ENCODE results near the gene ANKRD52. TPM values are rescaled to one million over a fixed set of nuclear protein-coding genes. Genes with fewer than 3 reads are reported as not detected.
"Not testable (repeated sequence)": the region's sequence is repeated elsewhere in the genome, so short reads cannot be mapped to it uniquely, and the experiment has no call there.

The ANKRD52 gene
- total and polyA plus RNA-seq, 4 donors, result 20.9 to 54.7 (median 32.9) TPM

DNA sequence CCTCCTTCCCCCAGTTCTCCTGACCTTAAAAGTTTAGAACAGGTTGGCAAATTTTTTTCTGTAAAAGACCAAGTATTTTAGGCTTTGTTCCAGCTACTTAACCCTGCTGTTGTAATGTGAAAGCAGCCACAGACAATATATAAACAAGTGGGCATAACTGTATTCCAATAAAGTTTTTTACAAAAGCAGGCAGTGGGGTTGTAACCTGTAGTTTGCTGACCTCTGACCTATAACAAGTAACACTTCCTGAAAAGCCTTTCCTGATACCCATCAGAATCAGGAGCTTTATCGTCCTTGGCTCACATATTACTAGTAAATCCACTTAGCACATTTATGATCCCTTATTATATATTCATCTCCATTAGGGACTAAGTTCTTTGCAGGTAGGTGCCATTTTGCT is 55.8 kb downstream of the ANKRD52 start:
- Histone ChIP-seq H3K4me3 (ENCODE audit: low read depth, low read length) (no peak overlapping the region), H3K4me1 (ENCODE audit: control insufficient read depth, insufficient read depth, low read length) (no peaks in the 10 kb centered on the region), H3K9me3 (ENCODE audit: control insufficient read depth, insufficient read depth, low read length) (no peaks in the 10 kb centered on the region), H3K27ac (ENCODE audit: low read depth, low read length) (no peak overlapping the region), H3K27me3 (ENCODE audit: control insufficient read depth, insufficient read depth, low read length) (no peaks in the 10 kb centered on the region), H3K36me3 (ENCODE audit: control insufficient read depth, insufficient read depth, low read length) (peaks cover 26% of the 10 kb centered on the region)
- no peak for DNase-seq (ENCODE audit: low read depth in 4 of 6, low spot score in 6 of 6)
- WGBS (ENCODE audit: insufficient coverage), result 67% methylated on average over 1 of the region's 1 CpG

DNA sequence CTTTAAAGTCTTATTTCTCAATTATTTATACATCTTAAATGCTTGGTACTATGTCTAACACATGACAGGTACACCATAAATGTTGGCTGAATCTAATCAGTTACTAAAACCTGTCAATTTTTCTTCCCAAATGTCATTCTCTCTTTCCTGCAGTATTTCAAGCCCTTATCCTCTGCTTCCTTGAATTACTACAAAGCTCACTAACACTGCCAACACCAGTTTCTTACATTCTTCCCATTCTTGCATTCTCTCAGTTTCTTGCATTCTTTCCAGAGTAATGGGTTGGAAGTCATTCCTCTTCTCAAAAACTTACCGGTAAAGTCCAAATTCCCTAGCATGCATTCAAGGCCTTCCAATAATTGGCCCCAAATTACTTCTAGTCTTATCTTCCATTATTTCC is 59.3 kb downstream of the ANKRD52 start:
- Histone ChIP-seq H3K27ac (ENCODE audit: low read depth, low read length) (no peak overlapping the region), H3K27me3 (ENCODE audit: control insufficient read depth, insufficient read depth, low read length) (no peaks in the 10 kb centered on the region), H3K4me3 (ENCODE audit: low read depth, low read length) (no peak overlapping the region), H3K9me3 (ENCODE audit: control insufficient read depth, insufficient read depth, low read length) (no peaks in the 10 kb centered on the region), H3K36me3 (ENCODE audit: control insufficient read depth, insufficient read depth, low read length) (no peaks in the 10 kb centered on the region), H3K4me1 (ENCODE audit: control insufficient read depth, insufficient read depth, low read length) (no peaks in the 10 kb centered on the region)
- 100% methylated on average over 1 of the region's 1 CpG for WGBS (ENCODE audit: insufficient coverage)
- DNase-seq (ENCODE audit: low read depth in 4 of 6, low spot score in 6 of 6), result no peak

DNA sequence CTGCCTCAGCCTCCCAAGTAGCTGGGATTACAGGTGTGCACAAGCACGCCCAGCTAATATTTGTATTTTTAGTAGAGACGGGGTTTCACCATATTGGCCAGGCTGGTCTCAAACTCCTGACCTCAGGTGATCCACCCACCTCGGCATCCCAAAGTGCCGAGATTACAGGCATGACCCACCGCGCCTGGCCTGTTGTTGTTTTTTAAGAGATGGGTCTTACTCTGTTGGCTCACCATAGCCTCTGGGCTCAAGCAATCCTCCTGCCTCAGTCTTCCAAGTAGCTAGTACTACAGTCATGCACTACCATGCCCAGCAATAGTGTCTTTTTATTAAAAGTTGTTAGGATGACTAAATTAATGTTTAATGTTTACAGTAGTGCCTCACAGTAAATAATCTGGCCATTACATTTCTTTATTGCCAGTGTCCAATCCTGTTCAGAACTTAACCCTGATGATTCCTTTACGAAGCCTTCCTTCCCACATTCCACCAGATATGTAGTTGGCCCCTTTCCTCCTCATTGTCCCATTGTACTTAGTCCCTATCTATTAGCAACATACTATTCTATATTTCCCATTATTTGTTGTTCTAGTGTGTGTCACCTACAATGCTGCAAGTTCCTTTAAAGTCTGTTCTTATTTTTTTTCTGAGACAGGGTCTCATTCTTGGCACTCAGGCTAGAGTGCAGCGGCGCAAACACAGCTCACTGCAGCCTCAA is 60.1 kb downstream of the ANKRD52 start:
- Histone ChIP-seq H3K4me1 (ENCODE audit: control insufficient read depth, insufficient read depth, low read length) (no peaks in the 10 kb centered on the region), H3K4me3 (ENCODE audit: low read depth, low read length) (no peak overlapping the region), H3K27ac (ENCODE audit: low read depth, low read length) (no peak overlapping the region), H3K36me3 (ENCODE audit: control insufficient read depth, insufficient read depth, low read length) (no peaks in the 10 kb centered on the region), H3K27me3 (ENCODE audit: control insufficient read depth, insufficient read depth, low read length) (no peaks in the 10 kb centered on the region), H3K9me3 (ENCODE audit: control insufficient read depth, insufficient read depth, low read length) (no peaks in the 10 kb centered on the region)
- WGBS (ENCODE audit: insufficient coverage), result 96% methylated on average over 5 of the region's 9 CpGs
- DNase-seq (ENCODE audit: low read depth in 4 of 6, low spot score in 6 of 6), result no peak

DNA sequence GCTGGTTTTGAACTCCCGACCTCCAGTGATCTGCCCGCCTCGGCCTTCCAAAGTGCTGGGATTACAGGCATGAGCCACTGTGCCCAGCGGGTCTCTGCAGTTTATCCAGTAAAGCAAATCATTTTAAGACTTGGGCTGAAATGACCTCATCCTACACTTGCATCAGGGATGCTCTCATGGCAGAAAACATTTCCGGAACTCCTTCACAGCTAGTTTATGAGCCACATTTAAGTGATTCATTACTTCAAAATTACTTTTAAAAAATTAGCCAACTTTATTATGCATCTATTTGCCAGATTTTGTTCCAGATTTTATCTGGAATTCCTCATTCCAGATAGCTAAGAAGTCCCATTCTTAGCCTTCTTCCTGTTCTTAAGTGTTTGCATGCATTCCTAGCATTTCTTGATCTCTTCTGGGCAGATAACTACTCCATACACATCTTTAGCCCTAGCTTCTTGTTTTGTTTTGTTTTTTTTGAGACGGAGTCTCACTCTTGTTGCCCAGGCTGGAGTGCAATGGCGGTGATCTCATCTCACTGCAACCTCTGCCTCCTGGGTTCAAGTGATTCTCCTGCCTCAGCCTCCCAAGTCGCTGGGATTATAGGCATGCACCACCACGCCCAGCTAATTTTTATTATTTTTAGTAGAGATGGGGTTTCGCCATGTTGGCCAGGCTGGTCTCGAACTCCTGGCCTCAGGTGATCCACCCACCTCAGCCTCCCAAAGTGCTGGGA is 61.2 kb downstream of the ANKRD52 start:
- not testable (repeated sequence) for H3K9me3 ChIP-seq (ENCODE audit: control insufficient read depth, insufficient read depth, low read length); H3K4me3 ChIP-seq (ENCODE audit: low read depth, low read length); DNase-seq (ENCODE audit: low read depth in 4 of 6, low spot score in 6 of 6); H3K36me3 ChIP-seq (ENCODE audit: control insufficient read depth, insufficient read depth, low read length); H3K27me3 ChIP-seq (ENCODE audit: control insufficient read depth, insufficient read depth, low read length); H3K27ac ChIP-seq (ENCODE audit: low read depth, low read length); H3K4me1 ChIP-seq (ENCODE audit: control insufficient read depth, insufficient read depth, low read length)
- WGBS (ENCODE audit: insufficient coverage), result 87% methylated on average over 8 of the region's 11 CpGs

DNA sequence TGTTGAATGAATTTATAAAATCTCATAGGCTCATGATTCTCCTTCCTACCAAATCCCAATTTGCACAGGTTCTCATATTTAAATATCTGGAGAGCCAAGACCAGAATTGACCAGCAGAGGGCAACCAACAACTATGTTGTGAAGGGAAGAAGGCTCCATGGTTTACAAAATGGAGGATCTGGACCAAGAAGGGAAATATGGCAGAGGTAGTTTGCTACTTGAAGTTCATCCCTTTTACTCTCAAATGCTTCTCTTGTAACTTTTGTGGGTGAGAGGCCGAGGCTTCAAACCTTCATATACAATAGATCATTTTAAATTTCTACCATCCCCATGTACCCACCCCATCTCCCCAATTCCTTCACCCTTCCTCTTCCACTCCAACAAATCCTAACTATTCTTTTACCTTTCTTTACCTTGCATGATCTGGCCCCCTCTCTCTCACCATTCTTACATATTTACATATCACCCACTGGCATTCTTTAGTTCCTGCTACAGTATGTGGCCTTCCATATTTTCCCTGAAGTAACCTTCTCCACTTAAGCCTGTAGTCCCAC is 65.1 kb downstream of the ANKRD52 start:
- H3K27me3 ChIP-seq (ENCODE audit: control insufficient read depth, insufficient read depth, low read length), result no peaks in the 10 kb centered on the region
- DNase-seq (ENCODE audit: low read depth in 4 of 6, low spot score in 6 of 6), result peak in 5 of 6 donors; percentile 52 to 96 (median 68)
- no peaks in the 10 kb centered on the region for H3K9me3 ChIP-seq (ENCODE audit: control insufficient read depth, insufficient read depth, low read length)
- H3K36me3 ChIP-seq (ENCODE audit: control insufficient read depth, insufficient read depth, low read length), result no peaks in the 10 kb centered on the region
- peaks cover 10% of the 10 kb centered on the region for H3K4me1 ChIP-seq (ENCODE audit: control insufficient read depth, insufficient read depth, low read length)
- WGBS (ENCODE audit: insufficient coverage), result 0% methylated on average over 1 of the region's 1 CpG
- H3K4me3 ChIP-seq (ENCODE audit: low read depth, low read length), result no peak overlapping the region
- no peak overlapping the region for H3K27ac ChIP-seq (ENCODE audit: low read depth, low read length)

DNA sequence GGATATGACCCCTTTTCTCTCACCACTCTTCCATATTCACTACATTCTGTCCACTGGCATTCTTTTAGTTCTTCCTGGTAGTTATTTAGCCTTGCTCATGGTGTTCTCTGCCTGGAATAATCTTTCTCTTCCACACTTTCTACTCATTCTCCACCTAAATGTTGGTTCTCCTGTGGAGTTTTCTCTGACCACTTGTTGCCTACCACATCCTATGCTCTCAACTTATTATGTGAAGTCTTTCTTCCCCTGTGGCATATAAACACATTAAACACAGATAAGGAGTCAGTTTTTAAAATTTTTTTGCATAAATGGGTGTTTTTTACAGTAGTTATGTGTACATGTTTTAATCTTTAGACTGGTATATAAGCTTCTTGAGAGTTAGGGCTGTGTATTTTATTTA is 65.6 kb downstream of the ANKRD52 start:
- Histone ChIP-seq H3K9me3 (ENCODE audit: control insufficient read depth, insufficient read depth, low read length) (no peaks in the 10 kb centered on the region), H3K36me3 (ENCODE audit: control insufficient read depth, insufficient read depth, low read length) (no peaks in the 10 kb centered on the region), H3K27me3 (ENCODE audit: control insufficient read depth, insufficient read depth, low read length) (no peaks in the 10 kb centered on the region), H3K27ac (ENCODE audit: low read depth, low read length) (no peak overlapping the region), H3K4me1 (ENCODE audit: control insufficient read depth, insufficient read depth, low read length) (peaks cover 15% of the 10 kb centered on the region), H3K4me3 (ENCODE audit: low read depth, low read length) (no peak overlapping the region)
- DNase-seq (ENCODE audit: low read depth in 4 of 6, low spot score in 6 of 6), result no peak

DNA sequence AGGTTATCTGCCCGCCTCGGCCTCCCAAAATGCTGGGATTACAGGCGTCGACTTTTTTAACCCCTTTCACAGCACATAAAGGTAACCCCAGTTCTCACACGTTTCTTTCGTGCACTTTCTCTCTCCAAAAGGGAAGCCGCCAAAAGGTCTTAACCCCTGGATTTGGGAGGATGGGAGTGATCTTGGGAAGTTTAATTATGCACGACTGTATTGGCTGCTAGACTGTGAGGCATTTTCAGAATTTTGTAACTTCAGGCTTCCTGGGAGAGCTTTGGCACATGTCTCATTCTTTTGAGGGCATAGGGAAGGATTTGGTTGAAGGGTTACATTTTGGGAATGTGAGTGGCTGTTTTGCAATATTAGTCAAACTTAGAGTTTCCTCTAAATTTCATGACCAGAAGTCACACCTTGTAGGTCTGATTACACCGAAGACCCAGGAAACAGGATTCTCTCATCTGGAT is 67.5 kb downstream of the ANKRD52 start:
- H3K27ac ChIP-seq (ENCODE audit: low read depth, low read length), result peak overlapping the region; percentile 97
- whole genome bisulfite sequencing (ENCODE audit: insufficient coverage), result 7% methylated on average over 6 of the region's 9 CpGs
- peaks cover 15% of the 10 kb centered on the region for H3K4me1 ChIP-seq (ENCODE audit: control insufficient read depth, insufficient read depth, low read length)
- peaks cover 8% of the 10 kb centered on the region for H3K36me3 ChIP-seq (ENCODE audit: control insufficient read depth, insufficient read depth, low read length)
- peak in 1 of 6 donors; percentile 22 for DNase-seq (ENCODE audit: low read depth in 4 of 6, low spot score in 6 of 6)
- H3K9me3 ChIP-seq (ENCODE audit: control insufficient read depth, insufficient read depth, low read length), result no peaks in the 10 kb centered on the region
- H3K4me3 ChIP-seq (ENCODE audit: low read depth, low read length), result peak overlapping the region; percentile 99
- H3K27me3 ChIP-seq (ENCODE audit: control insufficient read depth, insufficient read depth, low read length), result no peaks in the 10 kb centered on the region

DNA sequence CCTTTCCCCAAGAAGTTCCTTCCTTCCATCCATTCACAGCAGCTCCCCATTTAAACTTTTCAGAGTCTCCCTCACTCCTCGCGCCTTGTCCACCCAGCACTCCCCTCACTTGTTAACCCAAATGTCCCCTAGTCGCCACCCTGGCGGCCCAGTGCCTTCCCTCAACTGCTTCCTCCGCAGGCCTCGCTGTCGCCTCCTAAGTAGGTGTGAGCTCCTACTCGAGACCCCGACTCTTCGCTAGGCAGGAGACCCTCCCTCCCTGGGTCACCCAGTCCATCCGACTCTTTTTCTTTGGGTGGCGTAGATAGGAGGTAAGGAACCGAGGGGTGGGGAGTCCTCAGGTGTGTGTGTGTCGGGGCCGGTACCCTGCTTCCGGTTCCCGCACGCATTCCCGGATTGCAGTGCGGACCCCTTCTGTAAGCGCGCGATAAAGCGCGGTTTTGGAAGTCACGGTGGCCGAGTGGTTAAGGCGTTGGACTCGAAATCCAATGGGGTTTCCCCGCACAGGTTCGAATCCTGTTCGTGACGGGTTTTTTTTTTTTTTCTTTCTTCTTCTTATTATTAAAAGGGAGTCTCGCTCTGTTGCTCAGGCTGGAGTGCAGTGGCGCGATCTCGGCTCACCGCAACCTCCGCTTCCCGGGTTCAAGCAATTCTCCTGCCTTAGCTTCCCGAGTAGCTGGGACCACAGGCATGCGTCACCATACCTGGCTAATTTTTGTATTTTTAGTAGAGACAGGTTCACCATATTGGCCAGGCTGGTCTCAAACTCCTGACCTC is 68.1 kb downstream of the ANKRD52 start:
- Histone ChIP-seq H3K36me3 (ENCODE audit: control insufficient read depth, insufficient read depth, low read length) (peaks cover 15% of the 10 kb centered on the region), H3K4me3 (ENCODE audit: low read depth, low read length) (peak overlapping the region; percentile 99), H3K27me3 (ENCODE audit: control insufficient read depth, insufficient read depth, low read length) (no peaks in the 10 kb centered on the region), H3K27ac (ENCODE audit: low read depth, low read length) (peak overlapping the region; percentile 97), H3K4me1 (ENCODE audit: control insufficient read depth, insufficient read depth, low read length) (peaks cover 15% of the 10 kb centered on the region), H3K9me3 (ENCODE audit: control insufficient read depth, insufficient read depth, low read length) (no peaks in the 10 kb centered on the region)
- DNase-seq (ENCODE audit: low read depth in 4 of 6, low spot score in 6 of 6), result peak; percentile 89 to 98 (median 94)
- 0% methylated on average over 25 of the region's 42 CpGs for WGBS (ENCODE audit: insufficient coverage)

DNA sequence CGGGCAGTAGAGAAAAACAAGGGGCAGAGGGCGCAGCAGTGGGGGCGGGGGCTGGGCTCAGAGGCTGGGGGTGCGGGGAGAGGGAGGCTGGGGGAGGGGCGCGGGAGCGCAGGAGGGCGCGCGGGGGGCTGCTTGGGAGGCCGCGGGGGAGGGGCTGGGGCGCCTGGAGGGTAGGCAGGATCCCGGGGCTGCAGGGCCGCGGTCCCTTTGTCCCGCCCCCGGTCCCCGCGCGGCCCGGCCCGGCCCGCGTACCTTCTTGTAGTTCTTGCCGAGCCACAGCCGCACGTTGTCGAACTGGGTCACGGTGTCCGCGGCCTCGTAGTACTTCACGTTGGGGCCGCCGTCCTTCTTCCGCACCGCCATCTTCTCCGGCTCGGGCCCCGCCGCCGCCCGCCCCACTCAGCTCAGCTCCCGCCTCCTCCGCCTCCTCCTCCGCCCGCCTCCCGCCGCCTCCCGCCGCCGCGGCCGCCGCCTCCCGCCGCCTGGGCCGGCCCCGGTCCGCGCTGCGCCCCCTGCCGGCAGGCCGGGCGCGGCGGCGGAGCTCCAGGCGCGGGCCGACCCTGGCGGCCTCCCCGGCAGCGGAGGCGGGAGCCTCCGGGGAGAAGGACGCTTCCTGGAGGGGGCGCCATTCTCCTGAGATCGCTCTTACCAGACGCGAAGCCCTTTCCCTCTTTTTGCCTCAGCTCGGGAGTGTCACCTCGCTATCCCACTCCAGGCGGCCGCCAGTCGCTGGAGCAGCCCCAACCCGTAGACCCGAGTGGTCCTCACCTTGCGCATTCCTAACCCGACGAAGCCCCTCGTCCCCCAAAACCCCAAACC is 68.9 kb downstream of the ANKRD52 start, which contains the start of gene SMARCC2:
SMARCC2 (minus strand) TSS at position 385 of the 819 bp plus-strand sequence; CDS start at position 363, 22 bp downstream.
- H3K36me3 ChIP-seq (ENCODE audit: control insufficient read depth, insufficient read depth, low read length), result peaks cover 16% of the 10 kb centered on the region
- under 1% methylated on average over 90 of the region's 93 CpGs for WGBS (ENCODE audit: insufficient coverage)
- H3K27me3 ChIP-seq (ENCODE audit: control insufficient read depth, insufficient read depth, low read length), result no peaks in the 10 kb centered on the region
- H3K27ac ChIP-seq (ENCODE audit: low read depth, low read length), result peak within 1 kb of the TSS; percentile 97
- H3K9me3 ChIP-seq (ENCODE audit: control insufficient read depth, insufficient read depth, low read length), result no peaks in the 10 kb centered on the region
- DNase-seq (ENCODE audit: low read depth in 4 of 6, low spot score in 6 of 6), result peak in 5 of 6 donors; percentile 65 to 94 (median 78)
- peaks cover 15% of the 10 kb centered on the region for H3K4me1 ChIP-seq (ENCODE audit: control insufficient read depth, insufficient read depth, low read length)
- H3K4me3 ChIP-seq (ENCODE audit: low read depth, low read length), result peak within 1 kb of the TSS; percentile 99
